GM20000 (cell line): ENCODE results near the gene ASIC1.

Experiments used
- DNase-seq: peaks from one replicate; pipeline ENCODE4 v3.0.0; 2012; ENCODE audit warnings: low spot score
- CTCF ChIP-seq: IDR thresholded peaks from 2 replicates; pipeline ENCODE4 v1.5.1; 2012; ENCODE audit warnings: mild to moderate bottlenecking, control low read depth; ENCODE audit errors: extremely low read depth, missing control alignments

Gene ASIC1

GRCh38 chr12:50110762-50111351, 53.5 kb downstream of the ASIC1 start:
- TF ChIP-seq CTCF, result no peak
- DNase-seq, result peak; percentile 19

- TF ChIP-seq CTCF, result no peak
- peak; percentile 23 for DNase-seq
Observed at GRCh38 chr12:50111395-50111692, 53.9 kb downstream of the ASIC1 start.

- peak; percentile 93 for TF ChIP-seq CTCF
Observed at GRCh38 chr12:50111693-50112455, 54.5 kb downstream of the ASIC1 start, which contains the start of gene COX14. Gene COX14, plus strand, starts transcription at chr12:50112236. Its CDS starts 7,808 bp downstream, at chr12:50120044.

GRCh38 chr12:50112456-50113218, 55.2 kb downstream of the ASIC1 start:
- no peak for TF ChIP-seq CTCF
- no peak for DNase-seq

More at GRCh38 chr12:50111693-50112455, 54.5 kb downstream of the ASIC1 start, which contains the start of gene COX14:
- DNase-seq, result peak; percentile 92

GRCh38 chr12:50117057-50117622, 59.7 kb downstream of the ASIC1 start:
- DNase-seq, result no peak
- no peak for TF ChIP-seq CTCF

GRCh38 chr12:50119387-50119786, 62.0 kb downstream of the ASIC1 start:
- no peak for DNase-seq
- TF ChIP-seq CTCF, result no peak
